HCT116 (cell line): Measurements from ENCODE around the gene CHST12. TPM values are rescaled to one million over a fixed set of nuclear protein-coding genes. Genes with fewer than 3 reads are reported as not detected.
A peak's percentile ranks its signal among the peaks of the same experiment; 100 is the strongest.

ENCODE experiments used
- ATAC-seq: fragments of 200-7000 bp; cut with Tn5 transposase; 2 replicates; pipeline ENCODE4 v1.9.1; 2020; ENCODE audit warnings: mild to moderate bottlenecking, moderate library complexity
- BruUV-seq: library from RNA; stranded (reverse); fragments of 400-500 nt; replicated peaks from 2 replicates; lab custom pipeline; 2021; lab: Mats Ljungman, UMichigan
- CTCF ChIA-PET: fragments of 300-600 bp; sonication (Branson Sonifier 250); formaldehyde crosslinking; loops from one replicate; lab custom pipeline; 2021; ENCODE audit warnings: antibody characterized with exemption; lab: Charles Lee
- POLR2A ChIA-PET: fragments of 300-600, 350-600 bp; sonication (Branson Sonifier 250); formaldehyde crosslinking; loops from one replicate; lab custom pipeline; 2021; ENCODE audit warnings: antibody characterized with exemption; lab: Charles Lee
- RAD21 ChIA-PET, 2 experiments: fragments of 300-600 bp; sonication (Branson Sonifier 250); formaldehyde crosslinking; loops; one replicate each; lab custom pipeline; 2023; ENCODE audit warnings: low total read pairs in 2 of 2; ENCODE audit not compliant: uncharacterized antibody in 2 of 2, unreplicated experiment in 2 of 2, low non-redundant PET in 1 of 2; lab: Charles Lee
- DNase-seq: peaks from one replicate; pipeline ENCODE4 v3.0.0-alpha.2; 2010; ENCODE audit warnings: low read depth, low spot score
- H2AFZ ChIP-seq: fragments of 200-600 bp; shearing (Covaris generic), sonication (generic); 2 replicates; pipeline ENCODE4 v1.6.1; 2017; ENCODE audit warnings: low read depth, mixed run types, mixed read lengths, antibody characterized with exemption, low read length; ENCODE audit not compliant: poor library complexity, severe bottlenecking
- H3K27ac ChIP-seq: 2 replicates; pipeline ENCODE4 v1.5.1; 2012; ENCODE audit warnings: low read depth, low read length
- H3K27me3 ChIP-seq: fragments of 200-600 bp; sonication (generic); 2 replicates; pipeline ENCODE4 v1.6.1; 2016; ENCODE audit warnings: mixed run types, low read length, mixed read lengths; ENCODE audit not compliant: insufficient read depth
- H3K36me3 ChIP-seq, 2 experiments: fragments of 200-500 bp in 1 of 2; fragments of 200-600 bp in 1 of 2; sonication (Bioruptor generic) in 1 of 2; sonication (generic) in 1 of 2; 2 replicates each; pipeline versions ENCODE4 v1.5.1 to v1.6.1; 2014 to 2016; ENCODE audit warnings: low read length in 2 of 2, inconsistent platforms in 1 of 2, mixed read lengths in 1 of 2, mixed run types in 1 of 2; ENCODE audit not compliant: insufficient read depth in 2 of 2, control insufficient read depth in 1 of 2
- H3K4me1 ChIP-seq, 2 experiments: fragments of 200-600 bp in 1 of 2; sonication (generic) in 1 of 2; 2 replicates each; pipeline versions ENCODE4 v1.5.1 to v1.6.1; 2012 to 2017; ENCODE audit warnings: low read length in 2 of 2, inconsistent platforms in 1 of 2, mild to moderate bottlenecking in 1 of 2, mixed read lengths in 1 of 2, mixed run types in 1 of 2, moderate library complexity in 1 of 2; ENCODE audit not compliant: insufficient read depth in 2 of 2, control insufficient read depth in 1 of 2
- H3K4me2 ChIP-seq: fragments of 200-600 bp; sonication (generic); 2 replicates; pipeline ENCODE4 v1.6.1; 2017; ENCODE audit warnings: mixed run types, low read length, mixed read lengths
- H3K4me3 ChIP-seq, 2 experiments: fragments of 200-600 bp in 1 of 2; sonication (generic) in 1 of 2; replicated peaks in 1 of 2; 2 replicates each; pipeline ENCODE4 v1.5.1; 2011 to 2016; ENCODE audit warnings: low read length in 2 of 2, control low read depth in 1 of 2, low read depth in 1 of 2, mild to moderate bottlenecking in 1 of 2, mixed read lengths in 1 of 2, mixed run types in 1 of 2
- H3K79me2 ChIP-seq: fragments of 200-600 bp; sonication (generic); 2 replicates; pipeline ENCODE4 v1.6.1; 2017; ENCODE audit warnings: mild to moderate bottlenecking, mixed run types, low read length, moderate library complexity, mixed read lengths; ENCODE audit not compliant: insufficient read depth
- H3K9ac ChIP-seq: fragments of 200-600 bp; sonication (generic); 2 replicates; pipeline ENCODE4 v1.6.1; 2016; ENCODE audit warnings: low read length, mixed read lengths
- H3K9me2 ChIP-seq: fragments of 200-600 bp; sonication (generic), shearing (Covaris generic); 2 replicates; pipeline ENCODE4 v1.6.1; 2017; ENCODE audit warnings: mixed run types, mild to moderate bottlenecking, moderate library complexity; ENCODE audit not compliant: insufficient read depth
- H3K9me3 ChIP-seq, 2 experiments: fragments of 200-500 bp in 1 of 2; fragments of 200-600 bp in 1 of 2; sonication (Bioruptor generic) in 1 of 2; sonication (generic) in 1 of 2; 2 replicates each; pipeline ENCODE4 v1.6.1; 2014 to 2017; ENCODE audit warnings: low read length in 2 of 2, mixed read lengths in 2 of 2, inconsistent platforms in 1 of 2, low read depth in 1 of 2, mild to moderate bottlenecking in 1 of 2, mixed run types in 1 of 2, moderate library complexity in 1 of 2; ENCODE audit not compliant: control insufficient read depth in 1 of 2, insufficient read depth in 1 of 2
- H4K20me1 ChIP-seq: fragments of 200-600 bp; sonication (generic), shearing (Covaris generic); 2 replicates; pipeline ENCODE4 v1.6.1; 2017; ENCODE audit warnings: mixed run types, mild to moderate bottlenecking, moderate library complexity; ENCODE audit not compliant: insufficient read depth
- CBX3 ChIP-seq: IDR thresholded peaks from 2 replicates; pipeline ENCODE4 v1.6.1; 2012; ENCODE audit warnings: low read depth
- EGR1 ChIP-seq: IDR thresholded peaks from 2 replicates; pipeline ENCODE4 v1.6.1; 2012; ENCODE audit warnings: low read depth
- JUND ChIP-seq: IDR thresholded peaks from 2 replicates; pipeline ENCODE4 v1.6.1; 2012
- SRF ChIP-seq: IDR thresholded peaks from 2 replicates; pipeline ENCODE4 v1.6.1; 2012; ENCODE audit warnings: low read depth
- ZNF274 ChIP-seq: fragments of 200-500 bp; sonication (Bioruptor generic); IDR thresholded peaks from 2 replicates; pipeline ENCODE4 v1.6.1; 2014; ENCODE audit warnings: mild to moderate bottlenecking, low read depth, low read length, inconsistent platforms
- intact Hi-C: fragments of 100-400 bp; cut with micrococcal nuclease; formaldehyde crosslinking; loops from 2 replicates; pipeline ENCODE4 v1.10.0; 2022
- total RNA-seq: library from RNA; stranded (reverse); gene quantifications from one replicate; pipeline ENCODE4 v1.2.1, GENCODE V29; 2021; ENCODE audit not compliant: unreplicated experiment
- TF ChIP-seq, protein P1 (sequence below): IDR thresholded peaks from 2 replicates; pipeline ENCODE4 v1.6.1; 2011; ENCODE audit warnings: mild to moderate bottlenecking, low read length, moderate library complexity; ENCODE audit not compliant: insufficient replicate concordance; ENCODE audit errors: extremely low read depth

Gene CHST12
- total RNA-seq, 1 experiment from 2014 or later: 14.2 TPM

DNA sequence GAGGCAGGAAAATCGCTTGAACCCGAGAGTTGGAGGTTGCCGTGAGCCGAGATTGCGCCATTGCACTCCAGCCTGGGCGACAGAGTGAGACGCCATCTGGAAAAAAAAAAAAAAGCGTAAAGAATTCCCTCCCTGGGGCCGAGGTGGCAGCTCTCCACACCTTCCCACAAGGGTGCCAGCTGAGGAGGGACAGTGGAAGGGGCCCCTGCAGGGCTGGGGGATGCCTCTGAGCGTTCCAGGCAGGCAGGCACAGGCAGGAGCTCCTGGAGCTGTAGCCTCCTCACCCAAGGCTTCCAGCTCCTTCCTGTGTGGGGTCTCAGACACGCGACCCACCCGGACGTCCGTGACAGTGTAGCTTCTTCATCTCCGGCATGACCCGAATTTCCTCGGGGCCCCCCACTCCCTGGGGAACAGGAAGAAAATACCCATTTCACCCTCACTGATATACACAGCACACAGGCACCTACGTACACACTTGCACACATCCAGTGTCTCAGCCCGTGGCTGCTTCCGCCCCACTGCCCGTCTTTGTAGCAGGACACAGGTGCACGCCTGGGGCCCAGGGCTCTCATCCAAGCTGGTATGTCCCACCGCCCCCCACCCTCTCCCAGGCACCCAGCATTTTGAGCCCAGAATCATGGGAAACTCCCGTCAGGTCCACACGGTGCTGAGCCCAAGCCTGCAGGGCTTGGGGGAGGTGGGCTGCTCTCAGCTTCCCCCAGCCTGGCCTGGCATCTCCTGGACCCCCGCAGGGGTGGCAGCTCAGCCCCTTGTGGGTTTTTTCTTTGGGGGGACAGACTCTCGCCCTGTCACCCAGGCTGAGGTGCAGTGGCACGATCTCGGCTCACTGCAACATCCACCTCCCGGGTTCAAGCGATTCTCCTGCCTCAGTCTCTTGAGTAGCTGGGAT lies 47.0 kb downstream of the CHST12 start:
- no peak overlapping the region for H3K4me3 ChIP-seq
- H4K20me1 ChIP-seq: no peaks in the 10 kb centered on the region
- H3K4me1 ChIP-seq: peaks cover 10 to 15% of the 10 kb centered on the region in 2 experiments; a peak in 3 of 4 replicates
- DNase-seq (no peak), ATAC-seq (no peak)
- no peaks in the 10 kb centered on the region for H3K9me3 ChIP-seq
- H3K27me3 ChIP-seq: no peaks in the 10 kb centered on the region
- no peaks in the 10 kb centered on the region for H3K9me2 ChIP-seq
- H3K4me2 ChIP-seq: no peak overlapping the region
- ChIA-PET POLR2A (interaction anchor here (0.9 to 1.0 kb wide), 2 partner anchors 18 to 254 kb away, joined by 3 to 4 read pairs; no protein-coding TSS in a partner anchor), RAD21 (interaction anchor here (1.1 to 2.2 kb wide), 5 partner anchors 18 to 268 kb away, joined by 3 to 12 read pairs (median 6); no protein-coding TSS in a partner anchor), CTCF (interaction anchor here (0.6 to 5.8 kb wide), 13 partner anchors 9 to 763 kb away, joined by 3 to 63 read pairs (median 4); no protein-coding TSS in a partner anchor)
- intact Hi-C loops: loop anchor here (1.0 kb wide), 2 partner anchors 19 to 231 kb away; no protein-coding TSS in a partner anchor
- no peaks in the 10 kb centered on the region for H3K36me3 ChIP-seq
- H3K79me2 ChIP-seq: no peaks in the 10 kb centered on the region
- no peak overlapping the region for H2AFZ ChIP-seq
- BruUV-seq: no TSS peak
- TF ChIP-seq, protein P1, sequence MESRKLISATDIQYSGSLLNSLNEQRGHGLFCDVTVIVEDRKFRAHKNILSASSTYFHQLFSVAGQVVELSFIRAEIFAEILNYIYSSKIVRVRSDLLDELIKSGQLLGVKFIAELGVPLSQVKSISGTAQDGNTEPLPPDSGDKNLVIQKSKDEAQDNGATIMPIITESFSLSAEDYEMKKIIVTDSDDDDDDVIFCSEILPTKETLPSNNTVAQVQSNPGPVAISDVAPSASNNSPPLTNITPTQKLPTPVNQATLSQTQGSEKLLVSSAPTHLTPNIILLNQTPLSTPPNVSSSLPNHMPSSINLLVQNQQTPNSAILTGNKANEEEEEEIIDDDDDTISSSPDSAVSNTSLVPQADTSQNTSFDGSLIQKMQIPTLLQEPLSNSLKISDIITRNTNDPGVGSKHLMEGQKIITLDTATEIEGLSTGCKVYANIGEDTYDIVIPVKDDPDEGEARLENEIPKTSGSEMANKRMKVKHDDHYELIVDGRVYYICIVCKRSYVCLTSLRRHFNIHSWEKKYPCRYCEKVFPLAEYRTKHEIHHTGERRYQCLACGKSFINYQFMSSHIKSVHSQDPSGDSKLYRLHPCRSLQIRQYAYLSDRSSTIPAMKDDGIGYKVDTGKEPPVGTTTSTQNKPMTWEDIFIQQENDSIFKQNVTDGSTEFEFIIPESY: no peak
- no peak for TF ChIP-seq EGR1
- no peak for TF ChIP-seq JUND
- no peak for TF ChIP-seq ZNF274
- TF ChIP-seq CBX3: no peak
- TF ChIP-seq SRF: no peak
- peak overlapping the region; percentile 39; the same call in 1 of the 2 replicates for H3K27ac ChIP-seq
- 0 out of 2 replicates have a peak overlapping the region, but pooled peaks have one; percentile 51 for H3K9ac ChIP-seq
